GM12891 (cell line): ENCODE data around the gene ARHGEF1.

Experiments
- PAX5 ChIP-seq: IDR thresholded peaks from 2 replicates; pipeline ENCODE4 v1.6.1; 2011; ENCODE audit warnings: low read length, moderate library complexity, mild to moderate bottlenecking; ENCODE audit not compliant: insufficient read depth, severe bottlenecking
- POLR2A ChIP-seq: IDR thresholded peaks from 2 replicates; pipeline ENCODE4 v1.6.1; 2011; ENCODE audit warnings: low read depth, low read length, control low read depth
- POLR2AphosphoS5 ChIP-seq: IDR thresholded peaks from 2 replicates; pipeline ENCODE4 v1.6.1; 2011; ENCODE audit warnings: low read depth, low read length, control low read depth
- SPI1 ChIP-seq: IDR thresholded peaks from 2 replicates; pipeline ENCODE4 v1.6.1; 2011; ENCODE audit warnings: low read depth, low read length, control low read depth
- TAF1 ChIP-seq: IDR thresholded peaks from 2 replicates; pipeline ENCODE4 v1.6.1; 2011; ENCODE audit warnings: low read depth, low read length, control low read depth

- TF ChIP-seq SPI1 (no peak), POLR2AphosphoS5 (no peak), POLR2A (no peak), TAF1 (no peak), PAX5 (no peak)
Observed at GRCh38 chr19:41845051-41845590, 37.9 kb upstream of the ARHGEF1 start.
